ENCODE measurements around the gene AFAP1L1.

The AFAP1L1 gene

DNA sequence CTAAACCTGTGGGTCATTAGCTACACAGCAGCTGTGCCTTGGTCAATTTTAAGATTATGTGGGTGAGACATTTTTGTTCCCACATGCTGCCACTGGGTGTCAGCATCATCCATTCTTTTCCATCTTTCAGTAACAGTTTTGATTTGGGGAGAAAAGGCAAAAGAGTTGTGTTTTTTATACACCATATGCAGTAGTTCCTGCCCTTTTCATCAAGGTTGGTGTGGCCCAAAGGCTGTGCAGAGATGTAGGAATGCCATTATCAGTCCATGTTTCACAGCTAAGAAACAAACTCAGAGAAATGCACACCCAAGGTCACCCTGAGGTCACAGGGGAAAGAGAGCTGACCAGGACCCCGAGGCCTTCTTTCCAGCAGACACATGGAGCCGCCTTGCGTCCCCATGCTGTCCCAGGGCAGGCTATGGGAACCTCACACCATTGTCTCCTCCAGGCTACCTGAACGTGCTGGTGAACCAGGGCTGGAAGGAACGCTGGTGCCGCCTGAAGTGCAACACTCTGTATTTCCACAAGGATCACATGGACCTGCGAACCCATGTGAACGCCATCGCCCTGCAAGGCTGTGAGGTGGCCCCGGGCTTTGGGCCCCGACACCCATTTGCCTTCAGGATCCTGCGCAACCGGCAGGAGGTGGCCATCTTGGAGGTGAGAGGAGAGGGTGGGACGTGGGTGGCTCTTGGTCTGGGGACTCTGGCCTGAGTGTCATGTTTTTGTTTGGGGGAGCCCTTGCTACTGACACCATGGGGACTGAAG, 45.8 kb downstream of the AFAP1L1 start:
- peak; percentile 5 for DNase-seq

- no peak for DNase-seq
Observed at GRCh38 chr5:149319174-149319573, 47.5 kb downstream of the AFAP1L1 start.

DNA sequence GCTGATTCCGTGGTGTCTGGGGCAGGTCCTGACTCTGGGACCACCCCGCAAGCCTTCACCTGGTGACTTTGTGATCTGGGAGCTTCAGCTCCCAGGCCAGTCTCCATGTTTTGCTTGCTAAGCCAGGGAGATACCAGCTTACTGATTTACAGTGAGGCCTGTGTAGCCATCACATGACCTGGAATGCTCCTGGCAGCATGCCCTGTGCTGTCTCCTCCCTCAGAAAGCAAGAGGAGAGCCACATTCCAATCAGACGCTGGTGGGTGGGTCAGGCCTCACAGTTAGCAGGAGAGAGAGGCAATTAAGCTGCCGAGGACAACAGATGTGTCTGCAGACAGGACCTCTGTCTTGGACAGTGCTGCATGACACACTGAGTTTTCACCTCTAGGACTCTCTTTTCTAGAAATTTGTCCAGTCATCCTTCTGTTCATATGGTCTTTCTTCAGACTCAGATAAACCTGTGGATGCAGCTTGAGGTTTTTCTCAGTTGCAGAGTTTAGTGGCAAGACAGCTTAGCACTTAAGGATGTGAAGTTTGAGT, 49.2 kb downstream of the AFAP1L1 start:
- DNase-seq: peak; percentile 43

DNA sequence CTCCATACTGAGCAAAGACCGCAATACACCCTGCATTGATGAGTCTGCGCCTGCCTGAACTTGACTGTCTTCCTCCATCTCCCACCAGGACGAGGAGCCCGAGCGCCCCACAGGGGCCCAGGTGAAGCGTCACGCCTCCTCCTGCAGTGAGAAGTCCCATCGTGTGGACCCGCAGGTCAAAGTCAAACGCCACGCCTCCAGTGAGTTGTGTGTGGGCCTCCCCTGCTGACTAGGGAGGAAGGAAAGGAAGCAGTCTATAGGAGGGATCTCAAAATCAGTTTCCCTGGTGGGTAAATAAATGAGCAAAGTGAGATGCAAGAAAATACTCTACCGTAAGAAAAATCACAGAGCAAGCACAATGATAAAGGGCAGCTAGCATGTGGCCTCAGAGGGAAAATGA, 50.9 kb downstream of the AFAP1L1 start:
- no peak for DNase-seq

- DNase-seq: no peak
Observed at GRCh38 chr5:149323210-149323609, 51.6 kb downstream of the AFAP1L1 start.

GRCh38 chr5:149323621-149324205, 52.1 kb downstream of the AFAP1L1 start:
- no peak for DNase-seq

GRCh38 chr5:149324641-149325040, 53.0 kb downstream of the AFAP1L1 start:
- DNase-seq: no peak

DNA sequence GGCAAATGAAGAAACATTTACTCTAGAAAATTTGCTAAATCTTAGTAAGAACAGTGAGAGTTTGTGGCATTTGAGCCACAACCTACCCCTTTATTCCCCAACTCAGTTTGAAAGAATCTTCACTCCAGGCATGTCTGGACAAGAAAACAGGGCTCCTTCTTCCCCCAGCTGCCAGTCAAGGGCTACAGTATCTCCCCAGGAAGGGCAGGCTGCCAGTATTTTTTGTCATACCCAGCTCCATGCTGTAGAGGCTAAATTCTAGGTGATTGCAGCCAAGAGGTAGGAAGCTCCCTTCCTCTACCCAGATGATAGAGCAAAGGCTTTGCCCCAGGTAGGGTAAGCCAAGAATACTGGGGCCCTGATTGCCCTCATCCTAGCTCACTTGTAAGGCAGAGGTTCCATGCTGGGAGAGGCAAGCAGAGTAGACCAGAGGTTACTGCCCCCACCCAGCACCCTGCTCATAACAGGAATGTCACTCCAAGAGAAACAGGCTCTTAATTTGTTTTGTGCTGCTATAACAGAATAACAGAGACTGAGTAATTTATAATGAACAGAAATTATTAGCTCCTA, 53.6 kb downstream of the AFAP1L1 start:
- no peak for DNase-seq

GRCh38 chr5:149325894-149326293, 54.2 kb downstream of the AFAP1L1 start:
- DNase-seq: no peak

DNA sequence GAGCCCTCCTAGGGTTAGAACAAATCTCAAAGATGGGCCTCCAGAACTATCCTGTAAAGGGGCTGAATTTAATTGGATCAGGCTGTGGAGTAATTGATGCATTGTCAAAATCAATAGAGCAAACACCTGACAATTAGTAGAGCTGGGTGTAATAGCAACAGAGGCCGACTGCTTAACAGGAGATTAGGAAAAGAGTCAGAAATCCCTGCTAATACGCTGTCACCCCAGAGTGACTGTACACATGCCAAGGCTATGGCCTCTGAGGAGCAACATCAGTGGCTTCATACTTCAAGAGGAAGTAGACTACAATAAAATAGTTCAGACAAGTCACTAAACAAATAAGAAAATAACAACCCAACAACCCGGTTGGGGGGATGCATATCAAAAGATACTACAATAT, 55.0 kb downstream of the AFAP1L1 start:
- no peak for DNase-seq

DNA sequence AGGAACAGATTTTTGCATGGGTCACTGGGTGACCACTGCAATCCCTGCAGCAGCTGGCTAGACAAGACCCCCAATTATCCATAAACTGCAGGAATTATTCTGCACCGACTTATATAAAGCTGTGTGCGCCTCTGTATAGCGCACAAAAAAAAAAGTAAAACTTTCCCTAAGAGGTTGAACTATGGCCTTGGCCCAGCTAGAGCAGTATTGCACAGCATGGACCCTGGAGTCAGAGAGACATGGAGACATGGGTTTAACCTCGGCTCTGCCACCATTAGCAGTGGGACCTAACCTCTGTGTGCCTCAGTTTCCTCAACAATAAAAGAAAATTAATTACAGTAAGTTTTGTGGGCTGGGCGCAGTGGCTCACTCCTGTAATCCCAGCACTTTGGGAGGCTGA, 56.5 kb downstream of the AFAP1L1 start:
- no peak for DNase-seq

GRCh38 chr5:149333711-149334443, 62.2 kb downstream of the AFAP1L1 start:
- no peak for DNase-seq

DNA sequence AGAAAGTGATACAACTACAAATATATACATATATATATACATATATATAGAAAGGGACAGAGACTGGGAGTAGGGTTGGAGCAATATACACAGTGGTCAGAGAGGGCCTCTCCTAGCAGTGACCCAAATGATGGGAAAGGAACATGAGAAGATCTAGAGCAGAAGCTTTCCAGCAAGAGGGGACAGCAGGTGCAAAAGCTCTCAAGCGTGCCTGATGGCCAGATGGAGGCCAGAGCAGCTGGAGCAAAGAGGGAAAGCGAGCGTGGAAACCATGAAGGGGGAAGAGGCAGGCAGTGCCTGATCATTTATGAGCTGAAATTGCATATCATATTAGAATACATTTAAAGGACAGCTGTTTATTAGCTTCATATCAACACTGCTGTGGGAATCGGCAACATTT, 66.1 kb downstream of the AFAP1L1 start:
- no peak for DNase-seq

GRCh38 chr5:149338364-149338763, 66.7 kb downstream of the AFAP1L1 start:
- DNase-seq: no peak

- no peak for DNase-seq
Observed at GRCh38 chr5:149340920-149341319, 69.3 kb downstream of the AFAP1L1 start.

- no peak for DNase-seq
Observed at GRCh38 chr5:149341876-149342275, 70.2 kb downstream of the AFAP1L1 start.

GRCh38 chr5:149344151-149344550, 72.5 kb downstream of the AFAP1L1 start:
- DNase-seq: no peak

GRCh38 chr5:149345147-149345891, 73.7 kb downstream of the AFAP1L1 start, which contains the start of gene GRPEL2:
Gene GRPEL2, plus strand, starts transcription at chr5:149345499. Its CDS starts 41 bp downstream, at chr5:149345540.
- DNase-seq: peak; percentile 94

GRCh38 chr5:149345892-149346222, 74.2 kb downstream of the AFAP1L1 start:
- DNase-seq: no peak

DNA sequence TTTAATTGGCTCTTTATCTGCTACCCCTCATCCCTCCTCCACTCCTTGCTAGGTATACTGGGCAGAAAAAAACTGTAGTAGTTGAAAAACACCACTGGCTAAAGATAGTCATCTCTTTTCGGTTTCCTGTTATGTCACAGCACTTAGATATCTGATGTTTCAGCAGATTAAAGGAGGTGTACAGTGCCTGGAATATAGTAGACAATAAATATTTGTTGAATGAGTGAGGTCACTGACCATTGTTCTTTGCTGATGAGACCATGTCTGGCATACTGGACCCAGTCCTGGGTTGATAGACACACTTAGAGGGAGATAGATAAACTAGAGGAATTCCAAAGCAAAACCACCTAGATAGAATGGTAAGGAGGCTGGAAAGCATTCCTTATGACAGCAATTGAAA, 76.9 kb downstream of the AFAP1L1 start:
- DNase-seq: no peak

DNA sequence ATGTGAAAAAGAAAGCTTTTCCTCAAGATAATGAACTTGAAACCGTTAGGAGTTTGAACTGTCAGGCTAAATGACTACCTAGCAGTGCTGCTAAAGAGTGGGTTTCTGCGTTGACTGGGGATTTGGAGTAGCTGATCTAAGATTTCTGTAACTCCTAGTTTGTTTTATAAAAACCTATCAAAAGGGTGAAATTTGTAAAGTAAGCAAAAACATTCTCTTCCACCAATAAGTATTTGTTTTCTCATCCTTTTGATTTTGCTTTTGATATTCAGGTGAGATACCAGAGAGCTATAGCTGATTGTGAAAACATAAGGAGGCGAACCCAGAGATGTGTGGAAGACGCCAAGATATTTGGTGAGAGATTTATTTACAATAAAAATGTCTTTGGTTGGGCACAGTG, 77.7 kb downstream of the AFAP1L1 start:
- DNase-seq: no peak

DNA sequence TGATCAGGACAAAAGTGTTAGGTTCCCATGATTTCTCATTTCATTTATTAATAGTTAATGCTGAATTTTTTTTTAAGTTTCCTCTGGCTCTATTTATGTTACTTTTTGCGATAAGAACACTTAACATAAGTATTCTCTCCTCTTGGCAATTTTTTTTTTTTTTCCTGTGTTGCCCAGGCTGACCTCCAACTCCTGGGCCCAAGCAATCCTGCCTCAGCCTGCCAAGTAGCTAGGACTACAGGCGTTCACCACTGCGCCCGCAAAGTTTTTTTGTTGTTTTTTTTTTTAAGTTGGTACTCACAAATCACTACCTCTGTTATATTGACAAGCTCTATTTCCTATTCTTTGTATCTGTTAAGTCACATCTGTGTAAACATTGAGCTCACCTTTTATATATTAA, 80.5 kb downstream of the AFAP1L1 start:
- DNase-seq: no peak

DNA sequence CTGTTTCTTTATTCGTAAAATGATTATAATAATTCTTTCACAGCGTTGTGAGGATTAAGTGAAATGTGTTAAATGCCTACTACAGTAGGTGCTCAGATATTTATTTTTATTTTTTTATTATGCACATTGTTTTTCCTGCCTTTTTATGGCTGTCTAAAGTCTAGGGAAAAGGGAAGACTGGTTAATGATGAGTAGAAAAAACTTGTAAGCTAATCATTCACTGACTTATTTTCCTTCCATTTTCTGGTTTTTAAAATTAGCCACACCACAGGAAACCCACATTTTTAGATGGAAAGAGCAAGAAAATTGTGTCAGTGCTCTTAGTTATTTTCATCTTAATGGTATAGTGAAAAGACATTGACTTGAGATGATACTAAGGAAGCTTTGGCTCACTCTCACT, 82.3 kb downstream of the AFAP1L1 start:
- no peak for DNase-seq
